ENCODE measurements around the gene SMCO4.
"Not testable (repeated sequence)": the region's sequence is repeated elsewhere in the genome, so short reads cannot be mapped to it uniquely, and the experiment has no call there.

The SMCO4 gene

GRCh38 chr11:93559681-93560080 is 16.5 kb upstream of the SMCO4 start:
- DNase-seq, result no peak

GRCh38 chr11:93552874-93553273 is 9.7 kb upstream of the SMCO4 start:
- no peak for DNase-seq

GRCh38 chr11:93549976-93550375 is 6.8 kb upstream of the SMCO4 start:
- DNase-seq, result no peak

- DNase-seq, result no peak
Observed at GRCh38 chr11:93548679-93549319, 5.6 kb upstream of the SMCO4 start.

GRCh38 chr11:93547773-93548172 is 4.6 kb upstream of the SMCO4 start:
- no peak for DNase-seq

- DNase-seq, result no peak
Observed at GRCh38 chr11:93547028-93547427, 3.8 kb upstream of the SMCO4 start.

- DNase-seq, result no peak
Observed at GRCh38 chr11:93545566-93545965, 2.4 kb upstream of the SMCO4 start.

GRCh38 chr11:93542811-93543229 is 371 bp downstream of the SMCO4 start:
- DNase-seq, result no peak

- no peak for DNase-seq
Observed at GRCh38 chr11:93541884-93542810, 1.0 kb downstream of the SMCO4 start.

GRCh38 chr11:93540896-93541553 is 2.2 kb downstream of the SMCO4 start:
- DNase-seq, result no peak

GRCh38 chr11:93540337-93540736 is 2.9 kb downstream of the SMCO4 start:
- no peak for DNase-seq

GRCh38 chr11:93537767-93538261 is 5.4 kb downstream of the SMCO4 start:
- peak; percentile 55 for DNase-seq

GRCh38 chr11:93537049-93537448 is 6.1 kb downstream of the SMCO4 start:
- DNase-seq, result no peak

- no peak for DNase-seq
Observed at GRCh38 chr11:93536101-93536861, 6.9 kb downstream of the SMCO4 start.

GRCh38 chr11:93535578-93535977 is 7.6 kb downstream of the SMCO4 start:
- DNase-seq, result not testable (repeated sequence)

GRCh38 chr11:93532806-93533205 is 10.4 kb downstream of the SMCO4 start:
- DNase-seq, result no peak

GRCh38 chr11:93532281-93532789 is 10.9 kb downstream of the SMCO4 start:
- DNase-seq, result no peak

- DNase-seq, result no peak
Observed at GRCh38 chr11:93530468-93530826, 12.7 kb downstream of the SMCO4 start.

- no peak for DNase-seq
Observed at GRCh38 chr11:93529707-93530467, 13.3 kb downstream of the SMCO4 start.

GRCh38 chr11:93528757-93529645 is 14.2 kb downstream of the SMCO4 start:
- no peak for DNase-seq

- DNase-seq, result no peak
Observed at GRCh38 chr11:93528252-93528651, 14.9 kb downstream of the SMCO4 start.

All from KG1 (cell line).